Measurements from ENCODE around the gene RNF227.
"Not testable (repeated sequence)": the region's sequence is repeated elsewhere in the genome, so short reads cannot be mapped to it uniquely, and the experiment has no call there.

Gene RNF227

DNA sequence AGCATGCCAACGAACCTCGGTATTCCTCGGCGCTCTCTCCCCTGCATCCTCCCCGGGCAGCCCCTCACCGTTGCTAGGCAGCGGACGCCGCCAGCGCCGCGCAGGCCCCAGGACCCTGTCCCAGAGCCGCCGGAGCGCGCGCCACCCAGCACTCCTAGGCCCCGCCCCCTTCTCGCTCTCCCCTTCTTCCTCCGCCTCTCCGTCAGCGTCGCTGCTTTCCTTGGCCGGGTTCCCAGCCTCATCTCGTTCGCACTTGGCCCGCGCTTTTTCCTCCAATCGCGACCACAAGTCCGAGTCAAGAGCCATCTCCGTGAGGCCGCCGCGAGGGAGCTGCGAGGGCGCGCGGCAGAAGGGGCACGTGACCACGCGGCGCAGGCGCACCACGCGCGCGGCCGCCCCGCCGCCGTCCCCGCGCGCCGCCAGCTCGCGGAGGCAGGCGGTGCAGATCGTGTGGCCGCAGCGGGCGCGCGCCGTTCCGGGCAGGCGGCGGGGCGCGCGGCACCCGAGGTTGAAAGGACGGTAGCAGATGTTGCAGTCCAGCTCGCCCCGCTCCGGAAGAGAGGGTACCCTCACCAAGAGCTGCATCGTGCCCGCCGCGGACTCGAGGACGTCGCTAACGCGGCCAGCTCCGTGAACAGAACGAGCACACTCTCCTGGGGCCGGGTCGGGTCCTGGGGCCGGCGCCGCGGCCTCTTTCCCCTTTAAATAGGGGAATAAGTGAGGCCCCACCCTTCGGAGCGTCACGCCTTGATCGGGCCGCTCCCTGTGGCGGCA is at the start of gene RNF227:
Gene RNF227 (minus strand): TSS at position 679 of the 774 bp plus-strand sequence. CDS start 94 bp downstream, at position 585.
- peak; percentile 96 for DNase-seq (ENCODE audit: low read depth)

DNA sequence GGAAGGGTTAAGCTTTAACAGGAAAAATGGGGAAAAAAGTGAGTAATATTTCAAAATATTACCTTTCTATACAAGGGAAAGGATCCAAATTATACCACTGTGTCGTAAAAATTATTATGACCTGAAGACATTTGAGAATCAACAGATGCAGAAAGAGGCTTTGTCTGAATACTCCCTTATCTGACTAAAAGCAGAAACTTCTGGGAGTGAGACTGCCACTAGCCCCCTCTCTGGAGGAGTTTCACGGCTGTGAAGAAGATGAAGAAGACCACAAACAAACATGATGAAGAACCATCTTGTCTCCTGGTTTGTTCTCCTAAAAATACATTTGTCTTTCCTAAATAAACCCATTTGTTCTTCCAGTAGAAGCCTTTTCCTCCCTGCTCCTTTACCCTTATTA is 45.3 kb upstream of the RNF227 start:
- DNase-seq (ENCODE audit: low read depth) = no peak

DNA sequence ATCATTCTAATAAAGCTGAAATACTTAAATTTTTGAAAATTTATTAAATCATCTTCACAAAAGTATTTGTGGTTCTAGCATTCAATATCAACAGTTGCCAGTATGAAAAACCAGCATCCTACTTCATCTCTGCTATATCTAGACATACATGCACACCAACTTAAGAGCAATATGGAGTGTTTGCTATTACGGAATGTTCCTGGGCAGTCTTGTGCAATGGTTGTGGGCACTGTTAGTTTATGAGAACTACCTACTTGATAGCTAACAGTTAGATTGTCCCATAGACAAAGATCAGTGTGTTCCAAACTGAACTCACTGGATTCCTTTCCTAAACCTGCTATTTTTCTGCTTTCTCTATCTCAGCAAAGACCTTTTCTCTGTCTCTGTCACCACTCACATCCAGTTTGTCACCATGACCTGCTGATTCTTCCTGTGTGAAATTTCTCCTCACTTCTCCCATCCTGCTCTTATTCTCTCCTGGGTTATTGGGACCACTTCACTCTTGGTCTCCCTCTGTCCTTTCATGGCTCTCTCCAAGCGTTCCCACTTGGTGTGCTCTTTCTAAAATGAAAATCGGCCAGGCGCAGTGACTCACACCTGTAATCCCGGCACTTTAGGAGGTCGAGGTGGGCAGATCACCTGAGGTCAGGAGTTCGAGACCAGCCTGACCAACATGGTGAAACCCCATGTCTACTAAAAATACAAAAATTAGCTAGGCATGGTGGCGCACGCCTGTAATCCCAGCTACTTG is 43.6 kb upstream of the RNF227 start:
- DNase-seq (ENCODE audit: low read depth) = no peak

DNA sequence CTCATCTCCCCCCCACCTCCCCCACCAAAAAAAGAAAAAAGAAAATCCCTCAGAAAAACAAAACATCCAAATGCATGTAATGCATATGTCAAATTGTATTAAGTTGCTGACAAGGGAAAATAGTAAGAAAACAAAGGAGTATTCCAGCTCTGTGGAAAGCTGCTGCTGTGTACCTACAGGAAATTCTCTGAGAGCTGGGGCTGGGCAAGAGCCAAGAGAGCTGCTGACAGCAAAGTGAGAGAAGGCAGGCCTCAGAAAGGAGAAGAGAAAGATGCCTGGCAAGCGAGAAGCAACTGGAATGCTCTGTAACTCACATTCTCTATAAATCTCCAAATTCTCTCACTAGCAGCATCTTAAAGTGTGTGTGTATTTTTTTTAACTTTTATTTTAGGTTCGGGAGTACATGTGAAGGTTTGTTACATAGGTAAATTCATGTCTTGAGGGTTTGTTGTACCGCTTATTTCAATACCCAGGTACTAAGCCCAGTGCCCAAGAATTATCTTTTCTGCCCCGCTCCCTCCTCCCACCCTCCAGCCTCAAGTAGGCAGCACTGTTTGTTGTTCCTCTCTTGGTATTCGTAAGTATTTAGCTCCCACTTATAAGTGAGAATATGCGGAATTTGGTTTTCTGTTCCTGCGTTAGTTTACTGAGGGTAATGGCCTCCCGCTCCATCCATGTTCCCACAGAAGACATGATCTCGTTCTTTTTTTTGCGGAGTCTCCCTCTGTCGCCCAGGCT is 40.3 kb upstream of the RNF227 start:
- no peak for DNase-seq (ENCODE audit: low read depth)

DNA sequence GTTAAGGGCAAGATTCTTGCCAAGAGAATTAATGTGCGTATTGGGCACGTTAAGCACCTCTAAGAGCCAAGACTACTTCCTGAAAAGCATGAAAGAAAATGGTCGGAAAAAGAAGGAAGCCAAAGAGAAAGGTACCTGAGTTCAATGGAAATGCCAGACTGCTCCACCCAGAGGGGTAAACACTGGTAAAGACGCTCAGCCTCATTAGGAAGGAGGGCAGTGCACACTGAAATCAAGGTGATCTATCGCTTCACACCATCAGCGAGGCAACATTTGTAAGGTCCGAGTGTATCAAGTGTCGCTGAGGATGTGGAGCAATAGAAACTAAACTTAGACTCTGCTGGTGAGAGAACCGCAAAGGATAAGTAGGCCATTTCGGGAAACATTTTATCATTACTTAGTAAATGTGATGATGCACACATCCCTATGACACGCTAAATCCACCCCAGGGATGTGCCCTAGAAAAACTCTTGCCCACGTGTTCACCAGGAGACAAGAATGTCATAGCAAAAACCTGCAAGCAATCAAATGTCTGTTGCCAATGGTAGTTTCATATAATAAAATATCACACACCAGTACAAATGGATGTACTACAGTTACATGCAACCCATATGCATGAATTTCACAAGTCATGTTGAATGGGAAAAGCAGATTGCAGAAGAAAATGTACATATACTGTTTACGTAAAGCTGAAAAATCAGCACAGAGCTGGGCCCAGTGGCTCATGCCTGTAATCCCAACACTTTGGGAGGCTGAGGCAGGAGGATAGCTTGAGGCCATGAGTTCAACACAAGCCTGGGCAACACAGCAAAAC is 39.5 kb upstream of the RNF227 start:
- DNase-seq (ENCODE audit: low read depth) = no peak

DNA sequence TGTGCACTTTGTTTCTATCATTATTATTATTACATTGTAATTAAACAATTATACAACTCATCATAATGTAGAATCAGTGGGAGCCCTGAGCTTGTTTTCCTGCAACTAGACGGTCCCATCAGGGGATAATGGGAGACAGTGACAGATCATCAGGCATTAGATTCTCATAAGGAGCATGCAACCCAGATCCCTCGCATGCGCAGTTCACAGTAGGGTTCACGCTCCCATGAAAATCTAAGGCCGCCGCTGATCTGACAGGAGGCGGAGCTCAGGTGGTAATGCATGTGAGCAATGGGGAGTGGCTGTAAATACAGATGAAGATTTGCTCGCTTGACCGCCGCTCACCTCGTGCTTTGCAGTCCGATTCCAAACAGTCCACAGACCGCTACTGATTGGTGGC is 37.2 kb upstream of the RNF227 start:
- DNase-seq (ENCODE audit: low read depth) = not testable (repeated sequence)

DNA sequence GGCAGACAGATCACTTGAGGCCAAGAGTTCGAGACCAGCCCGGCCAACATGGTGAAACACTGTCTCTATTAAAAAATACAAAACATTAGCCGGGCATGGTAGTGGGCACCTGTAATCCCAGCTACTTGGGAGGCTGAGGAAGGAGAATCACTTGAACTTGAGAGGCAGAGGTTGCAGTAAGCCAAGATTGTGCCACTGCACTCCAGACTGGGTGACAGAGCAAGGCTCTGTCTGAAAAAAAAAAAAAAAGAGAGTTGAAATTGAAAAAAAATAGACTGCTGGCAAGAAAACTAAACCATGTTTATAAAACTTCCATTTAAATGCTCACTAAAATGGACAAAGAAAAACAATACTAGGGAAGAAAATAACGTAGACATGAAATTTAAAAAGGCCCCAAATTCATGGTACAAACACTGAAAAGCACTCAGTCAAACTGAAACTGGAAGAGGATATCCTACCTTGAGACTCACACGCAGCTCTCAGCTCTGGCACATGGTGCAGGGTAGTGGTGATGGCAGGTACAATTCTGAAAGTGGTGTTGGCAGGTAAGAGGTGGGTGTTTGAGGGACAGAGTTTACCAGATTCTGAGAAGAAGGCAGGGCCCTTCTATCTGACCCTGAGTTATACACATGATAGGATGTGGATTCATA is 35.2 kb upstream of the RNF227 start:
- no peak for DNase-seq (ENCODE audit: low read depth)

DNA sequence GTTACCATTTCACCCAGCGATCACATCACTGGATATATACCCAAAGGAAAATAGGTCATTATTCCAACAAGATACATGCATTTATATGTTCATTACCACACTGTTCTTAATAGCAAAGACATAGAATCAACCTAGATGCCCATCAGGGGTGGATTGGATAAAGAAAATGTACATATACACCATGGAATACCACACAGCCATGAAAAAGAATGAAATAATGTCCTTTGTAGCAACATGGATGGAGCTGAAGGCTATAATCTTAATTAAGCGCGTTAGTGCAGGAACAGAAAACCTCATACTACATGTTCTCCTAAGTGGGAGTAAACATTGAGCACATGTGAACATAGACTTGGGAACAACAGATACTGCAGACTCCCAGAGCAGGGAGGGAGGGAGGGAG is 34.5 kb upstream of the RNF227 start:
- no peak for DNase-seq (ENCODE audit: low read depth)

DNA sequence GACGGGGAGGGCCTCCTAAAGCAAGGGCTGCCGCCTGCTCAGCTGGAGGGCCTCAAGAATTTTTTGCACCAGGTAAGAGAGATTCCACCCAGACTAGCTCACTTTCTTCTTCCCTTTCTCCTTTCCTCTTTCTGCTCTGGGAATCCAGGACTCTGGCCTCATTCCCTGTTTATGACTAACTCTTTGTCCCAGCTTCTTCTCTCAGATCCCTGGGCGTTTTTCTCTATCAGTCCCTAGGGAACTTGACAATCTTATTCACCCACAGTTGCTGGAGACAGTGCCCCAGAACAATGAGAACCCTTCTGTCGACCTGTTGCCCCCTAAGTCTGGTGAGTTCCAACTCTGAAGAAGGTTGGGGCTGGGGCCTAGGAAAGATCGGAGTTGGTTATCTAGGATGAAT is 31.6 kb upstream of the RNF227 start:
- DNase-seq (ENCODE audit: low read depth) = no peak

DNA sequence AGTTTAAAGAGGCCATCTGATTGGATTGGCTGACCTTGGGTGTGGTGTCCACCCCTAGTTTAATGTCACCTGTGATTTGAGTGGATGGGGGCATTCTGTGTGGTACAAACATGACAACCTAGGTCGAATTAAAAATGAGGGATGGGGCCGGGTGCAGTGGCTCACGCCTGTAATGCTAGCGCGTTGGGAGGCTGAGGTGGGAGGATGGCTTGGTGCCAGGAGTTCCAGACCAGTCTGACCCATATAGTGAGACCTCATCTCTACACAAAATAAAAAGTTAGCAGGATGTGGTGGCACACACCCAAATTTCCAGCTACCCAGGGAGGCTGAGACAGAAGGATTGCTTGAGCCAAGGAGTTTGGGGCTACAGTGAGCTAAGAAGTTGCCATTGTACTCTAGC is 30.4 kb upstream of the RNF227 start:
- DNase-seq (ENCODE audit: low read depth) = no peak

DNA sequence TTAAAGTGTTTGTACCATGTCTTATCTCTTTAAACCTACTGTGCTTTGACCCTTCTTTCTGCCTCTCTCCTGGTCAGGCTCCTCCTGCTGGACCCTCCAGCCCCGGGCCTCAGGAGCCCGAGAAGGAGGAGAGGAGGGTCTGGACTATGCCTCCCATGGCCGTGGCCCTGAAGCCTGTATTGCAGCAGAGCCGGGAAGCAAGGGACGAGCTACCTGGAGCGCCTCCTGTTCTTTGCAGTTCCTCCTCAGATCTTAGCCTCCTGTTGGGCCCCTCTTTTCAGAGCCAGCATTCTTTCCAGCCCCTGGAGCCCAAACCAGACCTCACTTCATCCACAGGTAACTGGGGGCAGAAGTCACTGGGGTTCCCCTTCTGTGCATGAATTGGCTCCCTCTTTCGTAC is 29.6 kb upstream of the RNF227 start:
- no peak for DNase-seq (ENCODE audit: low read depth)

DNA sequence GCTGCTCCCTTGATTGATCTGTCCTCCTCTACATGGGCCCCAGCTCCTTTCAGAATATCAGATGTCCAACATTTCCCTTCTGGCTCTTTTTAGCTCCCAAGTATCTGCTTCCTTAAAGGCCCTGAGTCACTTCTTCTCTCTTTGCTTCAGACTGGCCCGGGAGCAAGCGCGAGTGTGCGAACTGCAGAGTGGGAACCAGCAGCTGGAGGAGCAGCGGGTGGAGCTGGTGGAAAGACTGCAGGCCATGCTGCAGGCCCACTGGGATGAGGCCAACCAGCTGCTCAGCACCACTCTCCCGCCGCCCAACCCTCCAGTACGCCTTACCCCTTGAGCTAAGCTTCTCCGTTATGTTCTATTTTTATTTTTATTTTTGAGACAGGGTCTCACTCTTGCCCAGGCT is 28.2 kb upstream of the RNF227 start:
- DNase-seq (ENCODE audit: low read depth) = no peak

DNA sequence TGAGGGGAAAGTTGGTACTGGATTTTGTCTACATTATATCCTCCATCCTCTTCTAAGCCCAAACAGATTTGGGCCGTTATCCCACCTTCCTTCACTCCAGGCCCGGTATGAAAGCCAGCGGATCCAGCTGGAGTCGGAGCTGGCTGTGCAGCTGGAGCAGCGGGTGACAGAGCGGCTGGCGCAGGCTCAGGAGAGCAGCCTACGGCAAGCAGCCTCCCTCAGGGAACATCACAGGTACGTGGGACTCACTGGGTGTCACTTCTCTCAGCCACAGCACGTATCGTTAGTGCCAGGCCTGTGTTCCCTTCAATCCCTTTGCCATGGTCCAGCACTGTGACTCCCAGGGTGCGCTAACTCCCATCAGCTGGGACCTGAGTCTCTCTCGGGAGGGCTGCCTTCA is 27.2 kb upstream of the RNF227 start:
- DNase-seq (ENCODE audit: low read depth) = no peak

DNA sequence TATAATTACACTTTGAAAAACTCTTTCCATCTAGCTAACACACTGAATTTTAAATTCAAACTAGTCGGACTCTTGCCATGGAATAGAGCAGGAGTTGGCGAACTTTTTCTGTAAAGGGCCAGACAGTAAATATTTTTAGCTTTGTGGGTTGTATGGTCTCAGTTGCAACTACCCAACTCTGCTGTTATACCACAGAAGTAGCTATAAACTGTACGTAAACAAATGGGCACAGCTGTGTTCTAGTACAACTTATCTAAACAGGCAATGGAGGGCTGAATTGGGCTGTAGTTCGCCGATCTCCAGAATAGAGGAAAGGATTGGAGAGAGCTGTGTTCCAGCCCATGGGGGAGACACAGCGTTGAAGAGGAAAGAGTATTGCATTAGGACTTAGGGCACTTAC is 24.7 kb upstream of the RNF227 start:
- DNase-seq (ENCODE audit: low read depth) = no peak

DNA sequence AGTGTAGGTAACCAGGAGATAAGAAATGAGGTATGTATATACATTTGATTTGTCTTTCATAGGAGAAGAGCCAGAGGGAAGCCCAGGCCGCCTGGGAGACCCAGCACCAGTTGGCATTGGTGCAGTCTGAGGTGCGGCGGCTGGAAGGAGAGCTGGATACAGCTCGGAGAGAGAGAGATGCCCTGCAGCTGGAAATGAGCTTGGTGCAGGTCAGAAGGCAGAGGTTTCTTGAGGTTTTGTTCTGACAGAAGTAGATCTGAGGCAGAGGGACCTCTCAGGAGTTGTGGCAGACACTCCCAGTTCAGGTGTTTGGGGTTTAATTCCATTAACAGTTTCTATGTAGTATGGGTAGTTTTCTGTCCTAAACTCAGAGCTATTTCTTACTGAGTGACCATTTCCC is 23.9 kb upstream of the RNF227 start:
- DNase-seq (ENCODE audit: low read depth) = no peak

DNA sequence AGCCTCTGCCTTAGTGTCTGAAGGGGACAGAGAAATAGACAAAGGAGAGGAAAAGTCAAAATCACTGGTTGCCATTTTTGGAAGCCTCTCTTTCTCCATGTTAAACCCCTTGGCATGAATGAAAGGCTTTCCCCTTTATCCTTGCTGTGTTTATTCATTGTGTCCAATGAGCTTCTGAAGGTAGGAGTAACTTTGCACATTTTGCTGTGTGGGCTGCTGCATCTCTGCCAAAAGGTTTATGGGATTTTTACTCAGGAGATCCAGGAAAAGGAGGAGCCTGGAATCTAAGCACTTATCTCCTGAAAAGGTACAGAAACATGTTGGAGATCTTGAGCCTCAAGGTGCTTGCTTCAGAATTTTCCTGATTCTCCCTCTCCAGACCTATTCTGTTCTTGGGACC is 19.8 kb upstream of the RNF227 start:
- no peak for DNase-seq (ENCODE audit: low read depth)

DNA sequence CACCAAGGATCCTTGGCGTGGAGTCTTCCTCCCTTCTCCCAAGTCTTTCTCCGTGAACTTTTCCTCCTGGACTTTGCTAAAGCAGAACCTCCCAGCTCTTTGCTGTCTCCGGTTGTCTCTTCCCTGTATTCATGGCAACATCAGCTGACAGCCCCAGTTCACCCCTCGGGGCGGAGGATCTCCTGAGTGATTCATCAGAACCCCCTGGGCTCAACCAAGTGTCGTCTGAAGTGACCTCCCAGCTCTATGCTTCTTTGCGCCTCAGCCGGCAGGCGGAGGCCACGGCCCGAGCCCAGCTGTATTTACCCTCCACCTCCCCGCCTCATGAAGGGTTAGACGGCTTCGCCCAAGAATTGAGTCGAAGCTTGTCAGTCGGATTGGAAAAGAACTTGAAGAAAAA is 16.9 kb upstream of the RNF227 start:
- peak; percentile 90 for DNase-seq (ENCODE audit: low read depth)

DNA sequence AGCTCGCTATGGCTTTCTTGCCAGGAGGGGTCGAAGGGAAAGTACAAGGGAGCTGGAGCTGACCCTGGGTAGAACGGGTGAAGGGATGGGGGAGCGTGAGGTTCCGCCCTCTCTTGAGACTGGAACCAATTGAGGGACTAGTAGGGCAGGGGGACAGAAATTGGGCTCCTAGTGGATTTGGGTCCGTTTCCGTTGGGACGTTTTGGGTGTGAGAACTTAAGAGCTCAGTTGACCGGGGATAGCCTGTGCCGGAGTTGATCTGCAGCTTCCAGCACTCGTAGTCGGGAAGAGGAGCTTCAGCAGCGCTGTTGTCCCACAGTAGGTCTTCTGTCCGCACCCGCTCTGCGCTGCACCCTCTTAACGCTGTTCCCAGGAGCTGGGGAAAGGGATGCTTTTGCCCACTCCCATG is 16.4 kb upstream of the RNF227 start:
- peak; percentile 57 for DNase-seq (ENCODE audit: low read depth)

DNA sequence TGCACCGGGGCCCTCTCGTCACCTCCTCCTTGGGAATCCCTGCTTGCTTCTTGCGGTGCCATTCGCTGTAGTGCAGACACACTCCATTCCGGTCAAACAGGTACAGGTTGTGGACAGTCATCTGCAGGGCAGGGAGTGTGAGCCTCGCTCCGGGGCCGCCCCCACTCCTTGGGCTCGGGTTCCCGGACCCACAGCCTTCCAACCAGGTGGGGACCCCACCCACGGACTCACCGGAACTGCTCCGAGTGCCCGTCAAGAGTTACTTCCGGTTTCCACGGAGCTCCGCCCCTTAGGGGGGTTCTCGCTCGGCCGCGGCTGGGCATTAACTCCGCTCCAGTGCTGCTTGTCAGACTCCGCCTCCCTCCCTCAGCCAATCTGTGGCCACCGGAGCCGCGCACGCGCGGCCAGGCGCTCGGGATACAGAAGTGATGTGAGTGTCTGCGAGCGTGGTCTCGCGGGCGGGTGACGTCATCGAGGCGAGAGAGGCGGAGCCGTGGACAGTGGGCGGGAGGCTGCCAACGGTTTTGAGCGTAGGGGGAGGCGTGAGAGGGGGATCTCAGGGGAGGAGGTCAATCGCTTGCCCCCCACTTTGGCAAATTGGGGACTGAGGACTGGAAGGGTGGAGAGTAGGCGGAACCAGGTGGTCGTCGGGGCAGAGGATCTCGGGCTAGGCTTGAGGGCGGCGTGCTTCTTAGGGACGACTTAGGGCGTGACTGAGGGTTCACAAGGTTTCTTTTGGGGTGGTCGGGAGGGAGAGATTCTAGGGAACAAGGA is 15.8 kb upstream of the RNF227 start, which contains the start of the genes CNTROB and TRAPPC1:
Gene CNTROB (plus strand): TSS at position 498 of the 774 bp plus-strand sequence. CDS start 874 bp downstream, outside the sequence.
Gene TRAPPC1 (minus strand): TSS at position 238 of the 774 bp plus-strand sequence. CDS start 117 bp downstream, at position 121.
- DNase-seq (ENCODE audit: low read depth) = peak; percentile 99

DNA sequence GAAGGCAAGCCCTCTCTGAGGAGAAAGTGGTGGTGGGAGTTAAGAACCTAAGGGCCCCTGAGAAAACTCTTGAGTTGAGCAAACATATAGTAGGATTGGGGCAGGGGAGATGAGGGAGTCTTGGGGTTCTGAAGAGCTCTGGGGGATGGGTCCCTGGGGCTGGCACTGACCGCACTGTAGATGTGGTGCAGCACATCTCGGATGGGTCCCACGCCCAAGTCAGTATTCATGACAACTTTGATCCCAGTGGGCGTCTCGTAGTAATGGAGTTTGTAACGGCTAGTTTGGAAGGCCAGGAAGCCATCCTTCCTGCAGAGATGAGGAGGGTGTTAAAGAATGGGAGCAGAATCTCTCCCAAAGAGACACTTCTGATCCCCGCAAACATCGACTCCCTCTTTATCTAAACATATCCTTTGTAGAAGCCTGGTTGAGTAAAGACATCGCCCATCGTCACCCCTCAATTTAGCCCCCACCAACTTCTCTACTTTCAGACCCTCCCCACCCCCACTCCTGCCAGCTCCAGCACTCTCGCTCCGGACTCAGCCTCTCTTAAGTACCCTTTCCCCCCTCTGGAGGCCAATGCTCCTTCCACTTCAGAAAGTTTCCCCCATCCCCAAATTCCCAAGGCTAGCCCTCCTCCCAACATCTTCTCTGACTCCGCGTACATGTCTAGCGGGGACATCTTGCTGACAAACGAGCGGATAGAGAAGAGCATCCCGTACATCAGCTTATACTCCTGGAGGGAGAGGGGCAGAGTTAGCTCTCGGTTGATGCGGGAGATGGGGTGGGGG is 14.9 kb upstream of the RNF227 start:
- DNase-seq (ENCODE audit: low read depth) = no peak
